Upper lobe of left lung (tissue), 4 donors: Measurements from ENCODE around the gene CCDC192.

Experiments used
- CTCF ChIP-seq, 6 experiments: fragments of 450-650 bp in 4 of 6; fragments of 200-600 bp in 2 of 6; sonication (generic) in 2 of 6; IDR thresholded peaks; one replicate each; pipeline ENCODE4 v1.5.1; 2016 to 2019; ENCODE audit warnings: antibody characterized with exemption in 6 of 6
- EP300 ChIP-seq, 4 donors: sonication (generic); formaldehyde crosslinking; IDR thresholded peaks; one replicate each; pipeline ENCODE4 v1.5.1; 2017; ENCODE audit warnings: antibody characterized with exemption in 4 of 4, control low read depth in 2 of 4
- POLR2A ChIP-seq, 4 donors: fragments of 450-650 bp; IDR thresholded peaks; one replicate each; pipeline ENCODE4 v1.5.1; 2016 to 2017; ENCODE audit warnings: antibody characterized with exemption in 4 of 4, mild to moderate bottlenecking in 2 of 4
- POLR2AphosphoS5 ChIP-seq, 2 donors: sonication (generic); formaldehyde crosslinking; IDR thresholded peaks; one replicate each; pipeline ENCODE4 v1.5.1; 2017; ENCODE audit warnings: antibody characterized with exemption in 2 of 2

GRCh38 chr5:127809533-127809932 is 106.3 kb downstream of the CCDC192 start:
- TF ChIP-seq EP300 (IDR thresholded peaks at IDR 0.05) (no peak), CTCF (IDR thresholded peaks at IDR 0.05) (no peak), POLR2A (IDR thresholded peaks at IDR 0.05) (no peak), POLR2AphosphoS5 (IDR thresholded peaks at IDR 0.05) (no peak)
